ENCODE measurements around the gene FNIP2. TPM values are rescaled to one million over a fixed set of nuclear protein-coding genes. Genes with fewer than 3 reads are reported as not detected.
A peak's percentile ranks its signal among the peaks of the same experiment; 100 is the strongest.

FNIP2 gene
- total and polyA plus RNA-seq, 3 donors from 2014 or later = 23.5 to 28.4 (median 25.0) TPM

GRCh38 chr4:158760866-158761265 lies 8.0 kb upstream of the FNIP2 start:
- Histone ChIP-seq H3K9me3 (no peaks in the 10 kb centered on the region), H3K27me3 (no peaks in the 10 kb centered on the region), H3K36me3 (ENCODE audit: low read depth, missing control alignments) (no peaks in the 10 kb centered on the region), H3K4me3 (no peak overlapping the region), H3K27ac (no peak overlapping the region), H3K4me1 (no peaks in the 10 kb centered on the region)
- no peak for TF ChIP-seq POLR2A (IDR thresholded peaks at IDR 0.05)
- no peak for TF ChIP-seq CTCF (IDR thresholded peaks at IDR 0.05)
- no peak for DNase-seq
- 85 to 86% methylated on average over 4 of the region's 4 CpGs for WGBS, 2 donors
- intact Hi-C loops (cut with DNase I; ENCODE audit: low total_unique reads) = no loop called here

GRCh38 chr4:158762553-158762952 lies 6.3 kb upstream of the FNIP2 start:
- no peak for DNase-seq
- 63 to 64% methylated on average over 4 of the region's 4 CpGs for WGBS, 2 donors
- intact Hi-C loops (cut with DNase I; ENCODE audit: low total_unique reads) = no loop called here
- H3K36me3 ChIP-seq (ENCODE audit: low read depth, missing control alignments) = no peaks in the 10 kb centered on the region
- H3K4me1 ChIP-seq = no peaks in the 10 kb centered on the region
- no peaks in the 10 kb centered on the region for H3K9me3 ChIP-seq
- no peak overlapping the region for H3K27ac ChIP-seq
- TF ChIP-seq POLR2A (IDR thresholded peaks at IDR 0.05) (no peak), CTCF (IDR thresholded peaks at IDR 0.05) (no peak)
- no peak overlapping the region for H3K4me3 ChIP-seq
- no peaks in the 10 kb centered on the region for H3K27me3 ChIP-seq

- no peaks in the 10 kb centered on the region for H3K27me3 ChIP-seq
- no peaks in the 10 kb centered on the region for H3K36me3 ChIP-seq (ENCODE audit: low read depth, missing control alignments)
- no peak for DNase-seq
- H3K27ac ChIP-seq = no peak overlapping the region
- no peaks in the 10 kb centered on the region for H3K4me1 ChIP-seq
- TF ChIP-seq CTCF (IDR thresholded peaks at IDR 0.05) (no peak), POLR2A (IDR thresholded peaks at IDR 0.05) (no peak)
- intact Hi-C loops (cut with DNase I; ENCODE audit: low total_unique reads) = no loop called here
- no peaks in the 10 kb centered on the region for H3K9me3 ChIP-seq
- WGBS, 2 donors = 46 to 47% methylated on average over 2 of the region's 2 CpGs
- H3K4me3 ChIP-seq = no peak overlapping the region
Observed at GRCh38 chr4:158763462-158763861, 5.4 kb upstream of the FNIP2 start.

GRCh38 chr4:158766434-158767044 lies 2.3 kb upstream of the FNIP2 start:
- no peaks in the 10 kb centered on the region for H3K36me3 ChIP-seq (ENCODE audit: low read depth, missing control alignments)
- no peak overlapping the region for H3K4me3 ChIP-seq
- no peaks in the 10 kb centered on the region for H3K27me3 ChIP-seq
- H3K4me1 ChIP-seq = peaks cover 6% of the 10 kb centered on the region
- TF ChIP-seq CTCF (IDR thresholded peaks at IDR 0.05) (no peak), POLR2A (IDR thresholded peaks at IDR 0.05) (no peak)
- WGBS, 2 donors = 65 to 77% methylated on average over 6 of the region's 6 CpGs
- intact Hi-C loops (cut with DNase I; ENCODE audit: low total_unique reads) = no loop called here
- H3K9me3 ChIP-seq = no peaks in the 10 kb centered on the region
- no peak overlapping the region for H3K27ac ChIP-seq
- no peak for DNase-seq

- intact Hi-C loops (cut with DNase I; ENCODE audit: low total_unique reads) = no loop called here
- Histone ChIP-seq H3K4me3 (no peak overlapping the region), H3K36me3 (ENCODE audit: low read depth, missing control alignments) (no peaks in the 10 kb centered on the region), H3K27me3 (no peaks in the 10 kb centered on the region), H3K4me1 (peaks cover 6% of the 10 kb centered on the region), H3K9me3 (no peaks in the 10 kb centered on the region), H3K27ac (peak overlapping the region in 1 of 2 donors; percentile 85)
- no peak for DNase-seq
- TF ChIP-seq POLR2A (IDR thresholded peaks at IDR 0.05) (no peak), CTCF (IDR thresholded peaks at IDR 0.05) (no peak)
- 32 to 39% methylated on average over 2 of the region's 2 CpGs for WGBS, 2 donors
Observed at GRCh38 chr4:158767451-158767850, 1.4 kb upstream of the FNIP2 start.

Data from testis (tissue), 3 donors.